ENCODE results near the gene LRIG1.

LRIG1 gene

GRCh38 chr3:66409771-66410754, 90.8 kb downstream of the LRIG1 start:
- TF ChIP-seq TAF1 (IDR thresholded peaks at IDR 0.05; ENCODE audit: borderline replicate concordance, insufficient read depth, low read length) (no peak), POLR2AphosphoS5 (IDR thresholded peaks at IDR 0.05; ENCODE audit: low read depth, low read length) (no peak), SIN3A (IDR thresholded peaks at IDR 0.05; ENCODE audit: borderline replicate concordance, insufficient read depth, low read length) (no peak), REST (IDR thresholded peaks at IDR 0.05; ENCODE audit: insufficient read depth in 1 of 2, low read depth in 2 of 2, low read length in 2 of 2) (no peak), FOXP2 (optimal IDR thresholded peaks at IDR 0.05; ENCODE audit: borderline replicate concordance, extremely low read depth, extremely low read length, insufficient read depth) (no peak)

- TF ChIP-seq SIN3A (IDR thresholded peaks at IDR 0.05; ENCODE audit: borderline replicate concordance, insufficient read depth, low read length) (no peak), FOXP2 (optimal IDR thresholded peaks at IDR 0.05; ENCODE audit: borderline replicate concordance, extremely low read depth, extremely low read length, insufficient read depth) (peak; percentile 50), POLR2AphosphoS5 (IDR thresholded peaks at IDR 0.05; ENCODE audit: low read depth, low read length) (no peak), REST (IDR thresholded peaks at IDR 0.05; ENCODE audit: insufficient read depth in 1 of 2, low read depth in 2 of 2, low read length in 2 of 2) (no peak), TAF1 (IDR thresholded peaks at IDR 0.05; ENCODE audit: borderline replicate concordance, insufficient read depth, low read length) (no peak)
Observed at GRCh38 chr3:66407611-66408218, 93.1 kb downstream of the LRIG1 start.

- TF ChIP-seq REST (IDR thresholded peaks at IDR 0.05; ENCODE audit: insufficient read depth in 1 of 2, low read depth in 2 of 2, low read length in 2 of 2) (no peak), SIN3A (IDR thresholded peaks at IDR 0.05; ENCODE audit: borderline replicate concordance, insufficient read depth, low read length) (no peak), TAF1 (IDR thresholded peaks at IDR 0.05; ENCODE audit: borderline replicate concordance, insufficient read depth, low read length) (no peak), FOXP2 (optimal IDR thresholded peaks at IDR 0.05; ENCODE audit: borderline replicate concordance, extremely low read depth, extremely low read length, insufficient read depth) (no peak), POLR2AphosphoS5 (IDR thresholded peaks at IDR 0.05; ENCODE audit: low read depth, low read length) (no peak)
Observed at GRCh38 chr3:66406831-66407610, 93.8 kb downstream of the LRIG1 start.

- no peak for TF ChIP-seq POLR2AphosphoS5 (IDR thresholded peaks at IDR 0.05; ENCODE audit: low read depth, low read length)
- TF ChIP-seq TAF1 (IDR thresholded peaks at IDR 0.05; ENCODE audit: borderline replicate concordance, insufficient read depth, low read length), result no peak
- TF ChIP-seq REST (IDR thresholded peaks at IDR 0.05; ENCODE audit: insufficient read depth in 1 of 2, low read depth in 2 of 2, low read length in 2 of 2), result no peak
- no peak for TF ChIP-seq FOXP2 (optimal IDR thresholded peaks at IDR 0.05; ENCODE audit: borderline replicate concordance, extremely low read depth, extremely low read length, insufficient read depth)
- no peak for TF ChIP-seq SIN3A (IDR thresholded peaks at IDR 0.05; ENCODE audit: borderline replicate concordance, insufficient read depth, low read length)
Observed at GRCh38 chr3:66406163-66406562, 94.7 kb downstream of the LRIG1 start.

Measured in PFSK-1 (cell line).